Coronary artery (tissue), 2 donors: ENCODE data around the gene RAB39B.

ENCODE experiments used
- DNase-seq: peaks from one replicate; pipeline ENCODE4 v3.0.0-alpha.2; 2017; ENCODE audit warnings: low spot score
- H3K27ac ChIP-seq, 2 donors: fragments of 200-600 bp; sonication (generic); one replicate each; pipeline ENCODE4 v1.5.1; 2016 to 2019
- H3K4me3 ChIP-seq: fragments of 200-600 bp; sonication (generic); 2 replicates; pipeline ENCODE4 v1.5.1; 2016; ENCODE audit warnings: mild to moderate bottlenecking, moderate library complexity
- TF ChIP-seq, protein P1 (sequence below): fragments of 200-600 bp; sonication (generic); IDR thresholded peaks from one replicate; pipeline ENCODE4 v1.5.1; 2019; ENCODE audit warnings: antibody characterized with exemption

The RAB39B gene

DNA sequence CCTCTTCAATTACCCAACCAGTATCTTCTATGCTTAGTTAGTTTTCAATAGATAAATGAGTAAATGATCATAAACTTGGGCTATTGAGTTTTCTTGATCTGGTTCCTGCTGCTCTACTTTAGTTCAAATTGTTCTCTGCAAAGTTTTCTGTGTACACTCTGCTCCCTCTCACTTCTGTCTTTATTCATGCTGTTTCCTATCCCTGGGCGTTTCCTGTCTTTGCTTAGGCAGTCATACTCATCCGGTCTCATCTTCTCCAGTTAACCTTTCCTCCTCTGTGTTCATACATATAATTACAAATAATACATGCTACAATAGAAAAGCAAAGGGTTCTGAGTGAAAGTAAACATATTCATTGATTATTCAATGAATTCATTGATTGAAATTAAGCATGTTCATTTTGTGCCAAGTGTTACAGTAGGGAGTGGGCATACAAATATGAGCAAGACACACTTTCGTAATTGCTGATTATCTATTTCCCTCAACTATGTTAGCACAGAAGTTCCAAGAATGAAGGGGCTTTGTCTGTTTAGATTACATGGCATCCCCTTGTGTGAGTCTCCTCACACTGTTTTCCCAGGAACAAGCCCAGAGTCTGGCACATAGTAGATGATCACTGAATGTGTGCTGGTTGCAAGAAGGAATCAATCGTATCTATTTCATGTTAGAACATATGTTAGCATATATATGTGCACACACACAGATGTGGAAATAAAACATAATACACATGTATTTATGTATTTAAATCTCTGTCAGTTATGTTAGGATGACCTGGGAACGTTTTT, 1.1 kb downstream of the RAB39B start:
- DNase-seq = no peak
- H3K4me3 ChIP-seq = no peak overlapping the region

DNA sequence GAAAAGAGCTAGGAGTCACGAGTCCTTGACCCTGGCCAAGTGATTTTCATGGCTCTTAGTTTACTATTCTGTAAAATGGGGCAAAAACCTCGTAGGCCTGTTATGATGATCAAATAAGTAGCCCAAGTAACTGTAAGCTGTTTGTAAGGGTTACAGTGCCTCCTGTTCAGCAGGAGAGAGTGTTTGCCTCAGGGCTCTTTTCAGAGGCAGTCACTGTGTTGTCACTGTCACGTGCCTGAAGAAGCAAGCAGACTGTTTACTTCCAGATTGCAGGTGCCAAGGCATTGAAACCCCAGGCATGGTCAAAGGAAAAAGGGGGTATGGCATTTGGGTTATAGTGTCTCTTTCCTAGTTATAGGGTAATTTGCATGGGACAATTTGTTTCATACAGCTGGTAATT, 4.5 kb downstream of the RAB39B start:
- no peak for DNase-seq
- H3K27ac ChIP-seq = no peak overlapping the region
- no peak overlapping the region for H3K4me3 ChIP-seq
- TF ChIP-seq, protein P1, sequence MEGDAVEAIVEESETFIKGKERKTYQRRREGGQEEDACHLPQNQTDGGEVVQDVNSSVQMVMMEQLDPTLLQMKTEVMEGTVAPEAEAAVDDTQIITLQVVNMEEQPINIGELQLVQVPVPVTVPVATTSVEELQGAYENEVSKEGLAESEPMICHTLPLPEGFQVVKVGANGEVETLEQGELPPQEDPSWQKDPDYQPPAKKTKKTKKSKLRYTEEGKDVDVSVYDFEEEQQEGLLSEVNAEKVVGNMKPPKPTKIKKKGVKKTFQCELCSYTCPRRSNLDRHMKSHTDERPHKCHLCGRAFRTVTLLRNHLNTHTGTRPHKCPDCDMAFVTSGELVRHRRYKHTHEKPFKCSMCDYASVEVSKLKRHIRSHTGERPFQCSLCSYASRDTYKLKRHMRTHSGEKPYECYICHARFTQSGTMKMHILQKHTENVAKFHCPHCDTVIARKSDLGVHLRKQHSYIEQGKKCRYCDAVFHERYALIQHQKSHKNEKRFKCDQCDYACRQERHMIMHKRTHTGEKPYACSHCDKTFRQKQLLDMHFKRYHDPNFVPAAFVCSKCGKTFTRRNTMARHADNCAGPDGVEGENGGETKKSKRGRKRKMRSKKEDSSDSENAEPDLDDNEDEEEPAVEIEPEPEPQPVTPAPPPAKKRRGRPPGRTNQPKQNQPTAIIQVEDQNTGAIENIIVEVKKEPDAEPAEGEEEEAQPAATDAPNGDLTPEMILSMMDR = no peak

More for the DNA sequence above, 1.1 kb downstream of the RAB39B start:
- no peak overlapping the region for H3K27ac ChIP-seq
- TF ChIP-seq, protein P1 = no peak

DNA sequence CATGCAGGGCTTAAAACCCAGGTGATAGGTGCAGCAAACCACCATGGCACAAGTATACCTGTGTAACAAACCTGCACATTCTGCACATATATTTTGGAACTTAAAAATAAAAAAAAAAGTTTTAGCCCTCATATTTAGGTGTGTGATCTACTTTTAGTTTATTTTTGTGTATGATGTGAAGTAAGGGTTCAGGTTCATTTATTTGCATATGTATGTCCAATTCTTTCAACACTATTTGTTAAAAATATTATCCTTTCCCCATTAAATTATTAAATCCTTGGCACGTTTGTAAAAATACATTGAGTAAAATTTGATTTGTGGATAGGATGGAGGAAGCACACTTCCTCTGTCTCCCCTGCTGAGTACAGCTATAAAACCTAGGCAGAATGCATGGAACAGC, 12.9 kb downstream of the RAB39B start:
- TF ChIP-seq, protein P1 = no peak
- no peak overlapping the region for H3K27ac ChIP-seq
- no peak overlapping the region for H3K4me3 ChIP-seq
- DNase-seq = no peak

DNA sequence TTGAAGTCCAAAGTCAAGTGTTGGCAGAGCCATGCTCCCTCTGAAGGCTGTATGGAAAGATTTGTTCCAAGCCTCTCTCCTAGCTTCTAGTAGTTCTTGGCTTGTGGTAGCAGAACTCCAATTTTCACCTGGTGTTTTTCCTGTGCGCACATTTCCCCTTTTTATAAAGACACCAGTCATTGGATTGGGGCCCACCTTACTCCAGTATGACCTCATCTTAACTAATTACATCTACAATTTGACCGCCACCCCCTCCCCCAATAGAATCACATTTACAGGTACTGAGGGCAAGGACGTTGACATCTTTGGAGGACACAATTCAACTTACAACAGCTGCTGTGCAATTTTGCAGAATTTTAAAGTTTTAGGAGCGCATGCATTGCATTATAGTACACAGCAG, 16.8 kb downstream of the RAB39B start:
- DNase-seq = no peak
- H3K4me3 ChIP-seq = no peak overlapping the region
- TF ChIP-seq, protein P1 = no peak

DNA sequence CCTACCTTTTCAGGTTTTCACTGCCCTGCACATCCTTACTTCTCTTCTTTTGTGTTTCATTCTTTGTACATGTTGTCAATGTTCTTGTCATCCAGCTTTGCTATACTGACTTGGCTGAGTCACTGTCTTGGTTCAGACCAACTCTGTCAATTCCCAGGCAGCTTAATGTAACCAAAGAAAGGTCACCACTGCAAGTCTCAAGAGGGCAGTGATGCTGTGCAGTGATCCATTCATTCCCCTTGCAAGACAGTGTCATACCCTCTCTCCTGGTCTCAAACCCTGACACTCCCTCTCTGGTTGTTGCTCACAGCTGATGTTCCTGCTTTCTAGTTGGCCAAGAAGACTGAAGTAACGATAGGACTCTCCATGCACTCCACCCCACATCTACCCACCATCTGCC, 17.5 kb downstream of the RAB39B start:
- H3K4me3 ChIP-seq = no peak overlapping the region
- TF ChIP-seq, protein P1 = no peak
- no peak overlapping the region for H3K27ac ChIP-seq
- no peak for DNase-seq

More for the DNA sequence above, 16.8 kb downstream of the RAB39B start:
- H3K27ac ChIP-seq = no peak overlapping the region

DNA sequence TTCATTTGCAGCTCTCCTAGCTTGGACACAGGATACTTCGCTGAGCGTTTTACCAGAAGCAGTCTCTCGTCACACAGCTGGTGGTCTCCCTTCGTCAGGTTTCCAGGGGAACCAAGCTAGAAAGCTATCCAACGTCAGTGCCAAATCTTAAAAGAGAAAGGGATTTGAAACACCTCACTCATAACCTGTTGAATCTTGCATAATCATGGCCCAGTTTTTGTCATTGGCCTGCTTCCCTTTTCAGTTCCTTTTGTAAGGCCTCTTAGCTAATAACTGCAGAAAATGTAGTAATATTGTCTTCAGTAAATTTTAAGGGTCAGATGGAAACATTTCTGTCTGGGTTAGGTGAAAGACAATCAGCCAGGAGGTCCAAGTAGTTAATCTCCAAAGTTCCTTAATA, 22.0 kb downstream of the RAB39B start:
- TF ChIP-seq, protein P1 = no peak
- H3K4me3 ChIP-seq = no peak overlapping the region
- H3K27ac ChIP-seq = no peak overlapping the region
- DNase-seq = no peak

DNA sequence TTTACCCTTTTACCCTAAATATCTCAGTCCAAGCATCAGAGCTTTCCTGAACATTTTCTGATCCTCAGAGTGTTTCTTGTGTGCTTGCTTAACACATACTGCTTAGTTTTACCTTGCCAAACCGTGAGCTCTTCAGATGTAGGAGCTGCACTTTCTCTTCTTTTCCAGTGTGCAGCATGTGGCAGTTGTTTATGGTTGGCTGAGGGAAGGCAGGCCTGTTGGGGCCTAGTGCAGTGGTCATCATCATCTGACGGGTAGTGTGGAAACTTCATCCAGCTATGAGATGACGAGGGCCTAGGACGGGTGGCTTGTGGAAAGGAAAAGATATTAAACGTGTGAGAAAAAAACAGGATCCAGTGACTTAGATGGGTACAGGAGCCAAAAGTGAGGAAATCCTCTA, 26.6 kb downstream of the RAB39B start:
- no peak overlapping the region for H3K4me3 ChIP-seq
- DNase-seq = no peak
- H3K27ac ChIP-seq = no peak overlapping the region
- TF ChIP-seq, protein P1 = no peak
